A549 (cell line): ENCODE results near the gene TNRC18. TPM values are rescaled to one million over a fixed set of nuclear protein-coding genes. Genes with fewer than 3 reads are reported as not detected.
A peak's percentile ranks its signal among the peaks of the same experiment; 100 is the strongest.
"Not testable (repeated sequence)": the region's sequence is repeated elsewhere in the genome, so short reads cannot be mapped to it uniquely, and the experiment has no call there.

ENCODE experiments used
- ATAC-seq, 2 experiments: fragments of 200-7000 bp in 1 of 2; fragments of >200 bp in 1 of 2; cut with Nextera tagmentation in 1 of 2; cut with Tn5 transposase in 1 of 2; 3 replicates each; pipeline versions ENCODE4 v1.8.0 to v1.9.1; 2018 to 2020; ENCODE audit warnings: mild to moderate bottlenecking in 1 of 2, moderate library complexity in 1 of 2
- CTCF ChIA-PET: fragments of 300-600 bp; sonication (Branson Sonifier 250); formaldehyde crosslinking; extraction: SDS; loops from one replicate; lab custom pipeline; 2021; ENCODE audit warnings: antibody characterized with exemption, inconsistent platforms; lab: Yijun Ruan, JAX
- POLR2A ChIA-PET: fragments of 350-600 bp; formaldehyde crosslinking; extraction: SDS; loops from one replicate; lab custom pipeline; 2021; ENCODE audit warnings: antibody characterized with exemption, inconsistent platforms; lab: Yijun Ruan, JAX
- DNase-seq, 2 experiments: peaks; one replicate each; pipeline versions ENCODE4 v3.0.0 to v3.0.0-alpha.2; 2011 to 2016; ENCODE audit warnings: low read depth in 1 of 2, low spot score in 1 of 2
- FAIRE-seq: peaks from 2 replicates; lab custom pipeline; 2011; peaks lifted over from hg19 to GRCh38; lab: Jason Lieb, UNC
- H3K27ac ChIP-seq, 2 experiments: fragments of >200 bp; sonication (Bioruptor Twin); formaldehyde crosslinking; 3 replicates each; pipeline ENCODE4 v1.5.1; 2016 to 2017
- H3K4me1 ChIP-seq: fragments of >200 bp; sonication (Bioruptor Twin); formaldehyde crosslinking; 3 replicates; pipeline ENCODE4 v1.6.1; 2016
- H3K4me2 ChIP-seq: fragments of >200 bp; sonication (Bioruptor Twin); formaldehyde crosslinking; 3 replicates; pipeline ENCODE4 v1.6.1; 2016
- H3K4me3 ChIP-seq: fragments of >200 bp; sonication (Bioruptor Twin); formaldehyde crosslinking; 3 replicates; pipeline ENCODE4 v1.5.1; 2016
- H3K9me3 ChIP-seq: fragments of >200 bp; sonication (Bioruptor Twin); formaldehyde crosslinking; 3 replicates; pipeline ENCODE4 v1.6.1; 2016
- CEBPB ChIP-seq, 2 experiments: fragments of >200 bp in 1 of 2; sonication (Bioruptor Twin) in 1 of 2; formaldehyde crosslinking in 1 of 2; IDR thresholded peaks; 2 replicates each; pipeline ENCODE4 v1.6.1; 2012 to 2016
- HEYL ChIP-seq: fragments of 250-450 bp; sonication (Bioruptor Pico); IDR thresholded peaks from 2 replicates; pipeline ENCODE4 v1.8.0; 2021; ENCODE audit warnings: mild to moderate bottlenecking, moderate library complexity
- JUNB ChIP-seq: fragments of >200 bp; sonication (Bioruptor Twin); formaldehyde crosslinking; IDR thresholded peaks from 2 replicates; pipeline ENCODE4 v1.6.1; 2016
- MAFK ChIP-seq: fragments of 450-650 bp; IDR thresholded peaks from 2 replicates; pipeline ENCODE4 v1.6.1; 2014; ENCODE audit not compliant: partially characterized antibody
- NFE2L2 ChIP-seq: fragments of 150-350 bp; conservative IDR thresholded peaks from 2 replicates; pipeline ENCODE4 v1.6.1; 2014; ENCODE audit warnings: low read length
- PHF8 ChIP-seq: fragments of 200-600 bp; sonication (generic); IDR thresholded peaks from 2 replicates; pipeline ENCODE4 v1.6.1; 2016; ENCODE audit warnings: low read depth, mild to moderate bottlenecking, antibody characterized with exemption, moderate library complexity, borderline replicate concordance
- POLR2AphosphoS2 ChIP-seq: conservative IDR thresholded peaks from 2 replicates; pipeline ENCODE4 v1.6.1; 2012; ENCODE audit warnings: low read length, improper control_type of control experiment, inconsistent platforms
- RARB ChIP-seq: fragments of 250-450 bp; sonication (Bioruptor Pico); IDR thresholded peaks from 2 replicates; pipeline ENCODE4 v1.8.0; 2021; ENCODE audit warnings: mild to moderate bottlenecking, moderate library complexity
- TP53 ChIP-seq: fragments of 250-450 bp; sonication (Bioruptor Pico); IDR thresholded peaks from 2 replicates; pipeline ENCODE4 v1.5.0; 2021; ENCODE audit warnings: mild to moderate bottlenecking, moderate library complexity
- WGBS: methylation state at CpG from one replicate; pipeline ENCODE4 v1.1.6; 2017; ENCODE audit errors: missing lambda C conversion rate; 5-methylcytosine and 5-hydroxymethylcytosine counted together
- polyA minus RNA-seq: library from RNA; depleted of rRNA, polyadenylated mRNA; stranded (reverse); fragments of >200 nt; gene quantifications from 2 replicates; pipeline ENCODE4 v1.2.3, GENCODE V29; 2011; rRNA and poly(A)+ RNA removed
- polyA plus RNA-seq, 4 experiments: library from polyadenylated mRNA; depleted of rRNA in 3 of 4; stranded (reverse); fragments of >200 nt; fragmentation: RNase III in 1 of 4; extraction: RNeasy Plus Mini Kit Qiagen cat#74134 plus additional on column Dnase treatment in 1 of 4; gene quantifications; 2 replicates in 3 of 4; 3 replicates in 1 of 4; pipeline ENCODE4 v1.2.3, GENCODE V29; 2011 to 2017
- TF ChIP-seq, protein P1 (sequence below): IDR thresholded peaks from 2 replicates; pipeline ENCODE4 v1.6.1; 2012; ENCODE audit warnings: low read depth, borderline replicate concordance
- TF ChIP-seq, protein P2 (sequence below): fragments of >200 bp; sonication (Bioruptor Twin); formaldehyde crosslinking; IDR thresholded peaks from 2 replicates; pipeline ENCODE4 v1.6.1; 2016
- TF ChIP-seq, protein P3 (sequence below): fragments of 150-350 bp; IDR thresholded peaks from 2 replicates; pipeline ENCODE4 v1.6.1; 2014; ENCODE audit warnings: low read depth, mild to moderate bottlenecking, low read length
- TF ChIP-seq, protein P4 (sequence below): fragments of >200 bp; sonication (Bioruptor Twin); formaldehyde crosslinking; IDR thresholded peaks from 3 replicates; pipeline ENCODE4 v1.6.1; 2016
- TF ChIP-seq, protein P5 (sequence below): IDR thresholded peaks from 2 replicates; pipeline ENCODE4 v1.6.1; 2012

The TNRC18 gene, protein sequence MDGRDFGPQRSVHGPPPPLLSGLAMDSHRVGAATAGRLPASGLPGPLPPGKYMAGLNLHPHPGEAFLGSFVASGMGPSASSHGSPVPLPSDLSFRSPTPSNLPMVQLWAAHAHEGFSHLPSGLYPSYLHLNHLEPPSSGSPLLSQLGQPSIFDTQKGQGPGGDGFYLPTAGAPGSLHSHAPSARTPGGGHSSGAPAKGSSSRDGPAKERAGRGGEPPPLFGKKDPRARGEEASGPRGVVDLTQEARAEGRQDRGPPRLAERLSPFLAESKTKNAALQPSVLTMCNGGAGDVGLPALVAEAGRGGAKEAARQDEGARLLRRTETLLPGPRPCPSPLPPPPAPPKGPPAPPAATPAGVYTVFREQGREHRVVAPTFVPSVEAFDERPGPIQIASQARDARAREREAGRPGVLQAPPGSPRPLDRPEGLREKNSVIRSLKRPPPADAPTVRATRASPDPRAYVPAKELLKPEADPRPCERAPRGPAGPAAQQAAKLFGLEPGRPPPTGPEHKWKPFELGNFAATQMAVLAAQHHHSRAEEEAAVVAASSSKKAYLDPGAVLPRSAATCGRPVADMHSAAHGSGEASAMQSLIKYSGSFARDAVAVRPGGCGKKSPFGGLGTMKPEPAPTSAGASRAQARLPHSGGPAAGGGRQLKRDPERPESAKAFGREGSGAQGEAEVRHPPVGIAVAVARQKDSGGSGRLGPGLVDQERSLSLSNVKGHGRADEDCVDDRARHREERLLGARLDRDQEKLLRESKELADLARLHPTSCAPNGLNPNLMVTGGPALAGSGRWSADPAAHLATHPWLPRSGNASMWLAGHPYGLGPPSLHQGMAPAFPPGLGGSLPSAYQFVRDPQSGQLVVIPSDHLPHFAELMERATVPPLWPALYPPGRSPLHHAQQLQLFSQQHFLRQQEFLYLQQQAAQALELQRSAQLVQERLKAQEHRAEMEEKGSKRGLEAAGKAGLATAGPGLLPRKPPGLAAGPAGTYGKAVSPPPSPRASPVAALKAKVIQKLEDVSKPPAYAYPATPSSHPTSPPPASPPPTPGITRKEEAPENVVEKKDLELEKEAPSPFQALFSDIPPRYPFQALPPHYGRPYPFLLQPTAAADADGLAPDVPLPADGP (N-terminal part only)
- polyA plus RNA-seq (2011; rRNA removed): 13.7 and 15.5 TPM in 2 replicates
- 19.2 and 28.3 TPM in 2 replicates for polyA plus RNA-seq (2012; cell fraction: cytosol; rRNA removed)
- polyA plus RNA-seq (2012; cell fraction: nucleus; rRNA removed): 45.6 and 59.8 TPM in 2 replicates
- polyA plus RNA-seq (2017; fragmentation: RNase III; extraction: RNeasy Plus Mini Kit Qiagen cat#74134 plus additional on column Dnase treatment): 33.3 to 39.9 TPM (median 38.3 TPM) in 3 replicates
- 24.3 and 25.5 TPM in 2 replicates for polyA minus RNA-seq

DNA sequence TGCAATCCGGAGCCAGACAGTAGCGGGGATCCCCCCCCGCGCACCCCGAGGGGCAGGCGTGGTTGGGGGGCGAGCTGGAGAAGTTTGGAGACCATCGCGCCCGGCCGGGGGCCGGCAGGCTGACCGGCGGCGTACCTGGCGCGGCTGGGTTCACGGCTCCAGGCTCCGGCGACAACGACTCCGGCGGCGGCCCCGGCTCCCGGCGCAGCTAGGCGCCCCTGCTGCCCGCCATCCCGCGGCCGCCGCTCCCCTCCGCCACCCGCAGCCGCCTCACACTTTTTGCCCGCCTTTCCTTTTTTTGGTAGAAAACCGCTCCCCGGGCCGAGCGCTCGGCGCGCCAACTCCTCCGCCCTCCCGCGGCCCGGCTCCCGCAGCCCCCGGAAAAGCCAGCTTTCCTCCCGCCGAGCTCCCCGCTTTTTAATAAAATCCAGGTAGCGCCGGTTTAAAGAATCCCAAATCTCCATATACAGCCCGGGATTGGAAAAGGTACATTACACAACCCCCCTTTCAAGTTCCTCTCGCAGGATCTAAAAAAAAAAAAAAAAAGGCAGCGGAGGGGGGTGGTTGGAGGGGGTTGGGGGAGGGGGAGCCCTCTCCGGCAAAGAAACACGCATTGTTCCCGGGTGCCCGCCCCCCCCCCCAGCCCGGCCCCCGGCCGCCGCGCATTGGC lies at the start of gene TNRC18:
TSS of gene TNRC18 (minus strand) at position 529 of the 670 bp plus-strand sequence. CDS start 2,588 bp downstream, outside the sequence.
- peak within 1 kb of the TSS; percentile 81 for H3K4me2 ChIP-seq
- CTCF ChIA-PET: interaction anchor here (0.5 to 5.5 kb wide), 7 partner anchors 8 to 204 kb away, joined by 3 to 54 read pairs (median 5); no protein-coding TSS in a partner anchor
- no peak for TF ChIP-seq POLR2AphosphoS2
- no peak for TF ChIP-seq TP53 (CRISPR knock-in tag)
- no peak for TF ChIP-seq HEYL (CRISPR knock-in tag)
- TF ChIP-seq, protein P1, sequence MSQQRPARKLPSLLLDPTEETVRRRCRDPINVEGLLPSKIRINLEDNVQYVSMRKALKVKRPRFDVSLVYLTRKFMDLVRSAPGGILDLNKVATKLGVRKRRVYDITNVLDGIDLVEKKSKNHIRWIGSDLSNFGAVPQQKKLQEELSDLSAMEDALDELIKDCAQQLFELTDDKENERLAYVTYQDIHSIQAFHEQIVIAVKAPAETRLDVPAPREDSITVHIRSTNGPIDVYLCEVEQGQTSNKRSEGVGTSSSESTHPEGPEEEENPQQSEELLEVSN: no peak
- TF ChIP-seq JUNB: no peak
- TF ChIP-seq, protein P2, sequence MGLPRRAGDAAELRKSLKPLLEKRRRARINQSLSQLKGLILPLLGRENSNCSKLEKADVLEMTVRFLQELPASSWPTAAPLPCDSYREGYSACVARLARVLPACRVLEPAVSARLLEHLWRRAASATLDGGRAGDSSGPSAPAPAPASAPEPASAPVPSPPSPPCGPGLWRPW: no peak
- no peak for TF ChIP-seq NFE2L2
- TF ChIP-seq, protein P3, sequence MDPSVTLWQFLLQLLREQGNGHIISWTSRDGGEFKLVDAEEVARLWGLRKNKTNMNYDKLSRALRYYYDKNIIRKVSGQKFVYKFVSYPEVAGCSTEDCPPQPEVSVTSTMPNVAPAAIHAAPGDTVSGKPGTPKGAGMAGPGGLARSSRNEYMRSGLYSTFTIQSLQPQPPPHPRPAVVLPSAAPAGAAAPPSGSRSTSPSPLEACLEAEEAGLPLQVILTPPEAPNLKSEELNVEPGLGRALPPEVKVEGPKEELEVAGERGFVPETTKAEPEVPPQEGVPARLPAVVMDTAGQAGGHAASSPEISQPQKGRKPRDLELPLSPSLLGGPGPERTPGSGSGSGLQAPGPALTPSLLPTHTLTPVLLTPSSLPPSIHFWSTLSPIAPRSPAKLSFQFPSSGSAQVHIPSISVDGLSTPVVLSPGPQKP: no peak
- TF ChIP-seq, protein P4, sequence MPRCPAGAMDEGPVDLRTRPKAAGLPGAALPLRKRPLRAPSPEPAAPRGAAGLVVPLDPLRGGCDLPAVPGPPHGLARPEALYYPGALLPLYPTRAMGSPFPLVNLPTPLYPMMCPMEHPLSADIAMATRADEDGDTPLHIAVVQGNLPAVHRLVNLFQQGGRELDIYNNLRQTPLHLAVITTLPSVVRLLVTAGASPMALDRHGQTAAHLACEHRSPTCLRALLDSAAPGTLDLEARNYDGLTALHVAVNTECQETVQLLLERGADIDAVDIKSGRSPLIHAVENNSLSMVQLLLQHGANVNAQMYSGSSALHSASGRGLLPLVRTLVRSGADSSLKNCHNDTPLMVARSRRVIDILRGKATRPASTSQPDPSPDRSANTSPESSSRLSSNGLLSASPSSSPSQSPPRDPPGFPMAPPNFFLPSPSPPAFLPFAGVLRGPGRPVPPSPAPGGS: no peak
- peak; percentile 35; the same call in 1 of the 2 replicates for TF ChIP-seq PHF8
- TF ChIP-seq CEBPB (IDR thresholded peaks at IDR 0.05): peak; percentile 11 to 54; a peak in 2 of 4 replicates
- TF ChIP-seq, all 56 proteins: peak for 2
- POLR2A ChIA-PET: interaction anchor here (0.7 to 4.8 kb wide), 3 partner anchors 12 to 27 kb away, joined by 3 to 63 read pairs (median 3); no protein-coding TSS in a partner anchor
- DNase-seq (peak in 1 of 2 experiments; percentile 80), ATAC-seq (peak in 1 of 2 experiments; percentile 2; a peak in 3 of 6 replicates), FAIRE-seq (no peak)
- WGBS: under 1% methylated on average over 55 of the region's 67 CpGs
- peaks cover 27% of the 10 kb centered on the region for H3K4me1 ChIP-seq
- no peaks in the 10 kb centered on the region for H3K9me3 ChIP-seq
- peak within 1 kb of the TSS; percentile 88 to 96 for H3K27ac ChIP-seq
- H3K4me3 ChIP-seq: peak within 1 kb of the TSS; percentile 74

DNA sequence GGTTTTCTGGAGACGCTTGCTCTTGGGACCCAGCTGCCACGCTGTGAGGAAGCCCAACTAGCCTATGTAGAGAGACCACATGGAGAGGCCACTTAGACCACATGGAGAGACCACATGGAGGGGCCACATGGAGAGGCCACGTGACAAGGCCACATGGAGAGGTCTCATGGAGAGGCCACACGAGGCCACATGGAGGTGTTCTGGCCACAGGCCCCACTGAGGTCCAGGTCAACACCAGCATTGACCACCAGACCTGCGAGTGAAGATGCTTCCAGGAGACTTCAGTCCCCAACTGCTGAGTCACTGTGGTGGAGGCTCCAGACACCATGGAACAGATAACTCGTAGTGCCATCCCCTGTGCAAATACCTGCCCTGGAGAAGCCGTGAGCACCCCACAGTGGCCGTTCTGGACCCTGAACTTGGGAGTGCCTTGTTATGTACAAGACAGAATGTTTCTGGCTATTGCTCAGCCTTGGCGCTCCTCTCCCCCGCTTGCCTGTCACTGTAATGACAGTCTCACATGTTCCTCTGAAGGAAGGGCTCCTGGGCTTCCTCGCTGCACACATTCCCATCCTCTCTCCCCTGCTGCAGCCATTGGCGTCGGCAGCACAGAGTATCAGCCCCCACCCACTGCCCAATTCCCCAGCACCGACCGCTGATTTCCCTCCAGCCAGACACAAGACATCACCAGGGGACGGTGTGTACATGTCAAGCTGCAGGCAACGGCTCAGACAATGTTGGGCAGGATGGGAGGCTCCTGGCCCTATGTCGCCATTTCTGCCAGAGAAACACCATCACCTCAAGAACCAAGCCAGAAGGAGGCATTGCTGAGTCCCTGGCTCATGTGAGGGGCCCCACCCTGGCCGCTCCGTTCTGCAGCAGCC lies 49.0 kb upstream of the TNRC18 start:
- POLR2A ChIA-PET: interaction anchor here (0.6 kb wide), 1 partner anchor 8 kb away, joined by 4 read pairs; no protein-coding TSS in a partner anchor
- CTCF ChIA-PET: no interaction called here
- 89% methylated on average over 19 of the region's 20 CpGs for WGBS
- FAIRE-seq (no peak), ATAC-seq (no peak), DNase-seq (peak in 1 of 2 experiments; percentile 40)
- TF ChIP-seq MAFK (peak; percentile 40), RARB (no peak)
- TF ChIP-seq, protein P5, sequence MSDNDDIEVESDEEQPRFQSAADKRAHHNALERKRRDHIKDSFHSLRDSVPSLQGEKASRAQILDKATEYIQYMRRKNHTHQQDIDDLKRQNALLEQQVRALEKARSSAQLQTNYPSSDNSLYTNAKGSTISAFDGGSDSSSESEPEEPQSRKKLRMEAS: 0 out of 2 replicates have a peak, but pooled peaks have one; percentile 30
- Histone ChIP-seq H3K4me2 (no peak overlapping the region), H3K27ac (peak overlapping the region in 1 of 2 experiments; percentile 53; a peak in 2 of 6 replicates), H3K4me1 (no peaks in the 10 kb centered on the region), H3K4me3 (no peak overlapping the region), H3K9me3 (peaks cover 7% of the 10 kb centered on the region; the same call in 1 of the 3 replicates)

DNA sequence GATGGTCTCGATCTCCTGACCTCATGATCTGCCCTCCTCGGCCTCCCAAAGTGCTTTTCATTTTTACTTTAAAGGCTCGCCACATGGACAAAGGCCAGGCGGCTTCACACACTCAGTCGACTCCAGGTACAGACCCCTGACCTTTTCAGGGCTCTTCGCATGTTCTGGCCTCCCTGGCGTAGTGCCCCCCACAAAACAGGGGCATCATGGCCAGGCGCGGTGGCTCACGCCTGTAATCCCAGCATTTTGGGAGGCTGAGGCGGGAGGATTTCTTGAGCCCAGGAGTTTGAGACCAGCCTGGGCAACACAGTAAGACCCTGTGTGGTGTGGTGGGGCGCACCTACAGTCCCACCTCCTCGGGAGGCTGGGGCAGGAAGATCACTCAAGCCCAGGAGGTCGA lies 48.0 kb upstream of the TNRC18 start:
- not testable (repeated sequence) for DNase-seq, H3K4me3 ChIP-seq, H3K4me2 ChIP-seq, H3K27ac ChIP-seq, H3K4me1 ChIP-seq, FAIRE-seq, ATAC-seq, H3K9me3 ChIP-seq
- WGBS: 81% methylated on average over 14 of the region's 14 CpGs
- CTCF ChIA-PET: interaction anchor here (0.6 to 1.6 kb wide), 4 partner anchors 22 to 231 kb away, joined by 3 to 5 read pairs (median 4); no protein-coding TSS in a partner anchor
- POLR2A ChIA-PET: interaction anchor here (0.6 kb wide), 1 partner anchor 9 kb away, joined by 4 read pairs; no protein-coding TSS in a partner anchor
